ENCODE results near the gene HECW1. TPM values are rescaled to one million over a fixed set of nuclear protein-coding genes. Genes with fewer than 3 reads are reported as not detected.

HECW1 gene
- polyA plus RNA-seq, 2 of the 4 experiments (the other 2 are of a cell fraction), result 11.3 TPM

DNA sequence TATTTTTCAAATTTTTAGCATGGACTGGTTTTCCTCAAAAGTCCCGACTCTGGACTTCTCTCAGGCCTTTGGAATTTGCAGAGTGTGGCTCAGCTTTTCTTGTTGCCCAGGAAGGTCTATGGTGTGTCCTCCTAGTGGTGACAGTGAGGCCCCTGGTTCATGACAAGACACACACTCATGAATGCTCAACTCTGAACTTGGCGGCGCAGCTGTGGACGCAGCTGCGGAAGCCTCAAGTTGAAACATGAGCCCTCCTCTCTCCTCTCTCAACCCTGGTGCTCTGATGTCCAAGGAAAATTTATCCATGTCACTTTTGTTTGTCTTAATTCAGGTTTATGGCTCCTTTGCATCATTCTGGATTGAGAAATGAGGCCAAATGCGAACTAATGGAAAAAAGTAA, 183.9 kb downstream of the HECW1 start:
- Histone ChIP-seq H3K4me1 (peaks cover 7% of the 10 kb centered on the region), H3K27ac (no peak overlapping the region), H3K9me3 (no peaks in the 10 kb centered on the region), H3K4me2 (no peak overlapping the region), H3K4me3 (no peak overlapping the region)
- DNase-seq (ENCODE audit: low read depth in 1 of 2, low spot score in 1 of 2) (peak; percentile 7 to 18), FAIRE-seq (no peak), ATAC-seq (peak in 1 of 2 experiments; percentile 56; a peak in 3 of 6 replicates)
- POLR2A ChIA-PET, result no interaction called here
- 92% methylated on average over 6 of the region's 6 CpGs for WGBS (ENCODE audit: missing lambda C conversion rate)
- TF ChIP-seq HEYL (CRISPR knock-in tag; IDR thresholded peaks at IDR 0.05) (no peak), SREBF2 (IDR thresholded peaks at IDR 0.05) (no peak), EHF (CRISPR knock-in tag; IDR thresholded peaks at IDR 0.05) (no peak), KDM5A (IDR thresholded peaks at IDR 0.05) (no peak), FOXS1 (CRISPR knock-in tag; IDR thresholded peaks at IDR 0.05) (no peak)
- TF ChIP-seq, protein P1, sequence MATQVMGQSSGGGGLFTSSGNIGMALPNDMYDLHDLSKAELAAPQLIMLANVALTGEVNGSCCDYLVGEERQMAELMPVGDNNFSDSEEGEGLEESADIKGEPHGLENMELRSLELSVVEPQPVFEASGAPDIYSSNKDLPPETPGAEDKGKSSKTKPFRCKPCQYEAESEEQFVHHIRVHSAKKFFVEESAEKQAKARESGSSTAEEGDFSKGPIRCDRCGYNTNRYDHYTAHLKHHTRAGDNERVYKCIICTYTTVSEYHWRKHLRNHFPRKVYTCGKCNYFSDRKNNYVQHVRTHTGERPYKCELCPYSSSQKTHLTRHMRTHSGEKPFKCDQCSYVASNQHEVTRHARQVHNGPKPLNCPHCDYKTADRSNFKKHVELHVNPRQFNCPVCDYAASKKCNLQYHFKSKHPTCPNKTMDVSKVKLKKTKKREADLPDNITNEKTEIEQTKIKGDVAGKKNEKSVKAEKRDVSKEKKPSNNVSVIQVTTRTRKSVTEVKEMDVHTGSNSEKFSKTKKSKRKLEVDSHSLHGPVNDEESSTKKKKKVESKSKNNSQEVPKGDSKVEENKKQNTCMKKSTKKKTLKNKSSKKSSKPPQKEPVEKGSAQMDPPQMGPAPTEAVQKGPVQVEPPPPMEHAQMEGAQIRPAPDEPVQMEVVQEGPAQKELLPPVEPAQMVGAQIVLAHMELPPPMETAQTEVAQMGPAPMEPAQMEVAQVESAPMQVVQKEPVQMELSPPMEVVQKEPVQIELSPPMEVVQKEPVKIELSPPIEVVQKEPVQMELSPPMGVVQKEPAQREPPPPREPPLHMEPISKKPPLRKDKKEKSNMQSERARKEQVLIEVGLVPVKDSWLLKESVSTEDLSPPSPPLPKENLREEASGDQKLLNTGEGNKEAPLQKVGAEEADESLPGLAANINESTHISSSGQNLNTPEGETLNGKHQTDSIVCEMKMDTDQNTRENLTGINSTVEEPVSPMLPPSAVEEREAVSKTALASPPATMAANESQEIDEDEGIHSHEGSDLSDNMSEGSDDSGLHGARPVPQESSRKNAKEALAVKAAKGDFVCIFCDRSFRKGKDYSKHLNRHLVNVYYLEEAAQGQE (IDR thresholded peaks at IDR 0.05), result no peak
- TF ChIP-seq, protein P2, sequence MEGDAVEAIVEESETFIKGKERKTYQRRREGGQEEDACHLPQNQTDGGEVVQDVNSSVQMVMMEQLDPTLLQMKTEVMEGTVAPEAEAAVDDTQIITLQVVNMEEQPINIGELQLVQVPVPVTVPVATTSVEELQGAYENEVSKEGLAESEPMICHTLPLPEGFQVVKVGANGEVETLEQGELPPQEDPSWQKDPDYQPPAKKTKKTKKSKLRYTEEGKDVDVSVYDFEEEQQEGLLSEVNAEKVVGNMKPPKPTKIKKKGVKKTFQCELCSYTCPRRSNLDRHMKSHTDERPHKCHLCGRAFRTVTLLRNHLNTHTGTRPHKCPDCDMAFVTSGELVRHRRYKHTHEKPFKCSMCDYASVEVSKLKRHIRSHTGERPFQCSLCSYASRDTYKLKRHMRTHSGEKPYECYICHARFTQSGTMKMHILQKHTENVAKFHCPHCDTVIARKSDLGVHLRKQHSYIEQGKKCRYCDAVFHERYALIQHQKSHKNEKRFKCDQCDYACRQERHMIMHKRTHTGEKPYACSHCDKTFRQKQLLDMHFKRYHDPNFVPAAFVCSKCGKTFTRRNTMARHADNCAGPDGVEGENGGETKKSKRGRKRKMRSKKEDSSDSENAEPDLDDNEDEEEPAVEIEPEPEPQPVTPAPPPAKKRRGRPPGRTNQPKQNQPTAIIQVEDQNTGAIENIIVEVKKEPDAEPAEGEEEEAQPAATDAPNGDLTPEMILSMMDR (IDR thresholded peaks at IDR 0.05), result no peak
- CTCF ChIA-PET, result no interaction called here

DNA sequence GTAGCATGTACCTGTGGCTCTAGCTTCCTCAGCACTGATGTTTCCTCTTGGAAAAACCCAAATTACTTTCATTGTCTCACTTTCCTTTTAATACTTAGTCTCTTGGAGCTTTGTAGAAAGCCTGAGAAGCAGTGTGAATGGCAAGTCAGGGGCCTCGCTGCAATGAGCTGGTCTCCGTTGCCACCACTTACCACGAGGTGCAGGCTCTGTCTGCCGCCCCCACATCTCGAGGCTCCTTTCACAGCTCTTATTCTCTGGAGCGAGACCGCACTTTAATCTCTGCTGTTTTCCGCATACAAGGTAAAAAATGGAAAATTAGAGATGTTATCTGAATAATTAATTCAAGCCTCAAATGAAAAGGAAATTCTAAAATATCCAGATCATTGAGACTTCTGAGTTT, 186.2 kb downstream of the HECW1 start:
- Histone ChIP-seq H3K4me1 (peaks cover 6% of the 10 kb centered on the region), H3K4me3 (no peak overlapping the region), H3K9me3 (no peaks in the 10 kb centered on the region), H3K4me2 (no peak overlapping the region), H3K27ac (no peak overlapping the region)
- ChIA-PET CTCF (interaction anchor here (1.5 kb wide), 1 partner anchor 17 kb away, joined by 5 read pairs; no protein-coding TSS in a partner anchor), POLR2A (no interaction called here)
- no peak for FAIRE-seq
- no peak for ATAC-seq
- WGBS (ENCODE audit: missing lambda C conversion rate), result 87% methylated on average over 8 of the region's 8 CpGs
- DNase-seq (ENCODE audit: low read depth in 1 of 2, low spot score in 1 of 2), result no peak
- TF ChIP-seq MAFK (IDR thresholded peaks at IDR 0.05; ENCODE audit: partially characterized antibody), result no peak
- TF ChIP-seq POLR2AphosphoS2 (conservative IDR thresholded peaks at IDR 0.05; ENCODE audit: low read length), result no peak
- TF ChIP-seq, protein P3, sequence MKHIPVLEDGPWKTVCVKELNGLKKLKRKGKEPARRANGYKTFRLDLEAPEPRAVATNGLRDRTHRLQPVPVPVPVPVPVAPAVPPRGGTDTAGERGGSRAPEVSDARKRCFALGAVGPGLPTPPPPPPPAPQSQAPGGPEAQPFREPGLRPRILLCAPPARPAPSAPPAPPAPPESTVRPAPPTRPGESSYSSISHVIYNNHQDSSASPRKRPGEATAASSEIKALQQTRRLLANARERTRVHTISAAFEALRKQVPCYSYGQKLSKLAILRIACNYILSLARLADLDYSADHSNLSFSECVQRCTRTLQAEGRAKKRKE (CRISPR knock-in tag; IDR thresholded peaks at IDR 0.05; ENCODE audit: low read depth), result no peak
- TF ChIP-seq KDM1A (IDR thresholded peaks at IDR 0.05; ENCODE audit: low read depth), result no peak
- no peak for TF ChIP-seq CHD2 (IDR thresholded peaks at IDR 0.05; ENCODE audit: low read length, partially characterized antibody)
- no peak for TF ChIP-seq MAZ (IDR thresholded peaks at IDR 0.05; ENCODE audit: borderline replicate concordance, low read depth, low read length)
- TF ChIP-seq, protein P4, sequence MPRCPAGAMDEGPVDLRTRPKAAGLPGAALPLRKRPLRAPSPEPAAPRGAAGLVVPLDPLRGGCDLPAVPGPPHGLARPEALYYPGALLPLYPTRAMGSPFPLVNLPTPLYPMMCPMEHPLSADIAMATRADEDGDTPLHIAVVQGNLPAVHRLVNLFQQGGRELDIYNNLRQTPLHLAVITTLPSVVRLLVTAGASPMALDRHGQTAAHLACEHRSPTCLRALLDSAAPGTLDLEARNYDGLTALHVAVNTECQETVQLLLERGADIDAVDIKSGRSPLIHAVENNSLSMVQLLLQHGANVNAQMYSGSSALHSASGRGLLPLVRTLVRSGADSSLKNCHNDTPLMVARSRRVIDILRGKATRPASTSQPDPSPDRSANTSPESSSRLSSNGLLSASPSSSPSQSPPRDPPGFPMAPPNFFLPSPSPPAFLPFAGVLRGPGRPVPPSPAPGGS (IDR thresholded peaks at IDR 0.05), result no peak
- TF ChIP-seq ZC3H11A (IDR thresholded peaks at IDR 0.05), result no peak
- TF ChIP-seq HDAC2 (IDR thresholded peaks at IDR 0.05), result no peak
- TF ChIP-seq FOSB (CRISPR knock-in tag; IDR thresholded peaks at IDR 0.05), result no peak
- no peak for TF ChIP-seq CEBPB (IDR thresholded peaks at IDR 0.05)
